K562 (cell line): Measurements from ENCODE around the gene PLK4. TPM values are rescaled to one million over a fixed set of nuclear protein-coding genes. Genes with fewer than 3 reads are reported as not detected.
A peak's percentile ranks its signal among the peaks of the same experiment; 100 is the strongest.

Experiments used
- CBFA2T3 ChIP-seq: fragments of 450-650 bp; IDR thresholded peaks from 2 replicates; pipeline ENCODE4 v1.6.1; 2017
- CTBP1 ChIP-seq: fragments of 450-650 bp; IDR thresholded peaks from 2 replicates; pipeline ENCODE4 v1.6.1; 2016; ENCODE audit warnings: borderline replicate concordance
- DPF2 ChIP-seq: fragments of 450-650 bp; IDR thresholded peaks from 2 replicates; pipeline ENCODE4 v1.6.1; 2016
- EP300 ChIP-seq: IDR thresholded peaks from 2 replicates; pipeline ENCODE4 v1.6.1; 2012; ENCODE audit warnings: low read length, improper control_type of control experiment
- EP400 ChIP-seq: fragments of 450-650 bp; IDR thresholded peaks from 2 replicates; pipeline ENCODE4 v1.6.1; 2017; ENCODE audit warnings: antibody characterized with exemption, mild to moderate bottlenecking, moderate library complexity
- KDM1A ChIP-seq, 2 experiments: fragments of 450-650 bp; IDR thresholded peaks; 2 replicates each; pipeline ENCODE4 v1.6.1; 2016; ENCODE audit warnings: mild to moderate bottlenecking in 2 of 2
- LCOR ChIP-seq: sonication (generic); formaldehyde crosslinking; IDR thresholded peaks from 2 replicates; pipeline ENCODE4 v1.8.0; 2022; ENCODE audit warnings: mild to moderate bottlenecking, missing genetic modification reagents
- MYC ChIP-seq, 2 experiments: fragments of 250-450 bp in 1 of 2; sonication (Bioruptor Pico) in 1 of 2; IDR thresholded peaks; 2 replicates each; pipeline versions ENCODE4 v1.5.1 to v1.6.1; 2012 to 2021; ENCODE audit warnings: low read depth in 2 of 2, borderline replicate concordance in 1 of 2, improper control_type of control experiment in 1 of 2, low read length in 1 of 2, mild to moderate bottlenecking in 1 of 2, moderate library complexity in 1 of 2
- POLR2AphosphoS5 ChIP-seq: IDR thresholded peaks from 2 replicates; pipeline ENCODE4 v1.6.1; 2011; ENCODE audit warnings: mild to moderate bottlenecking, low read depth, low read length, moderate library complexity; ENCODE audit not compliant: control insufficient read depth, insufficient read depth
- TAL1 ChIP-seq: fragments of 450-650 bp; IDR thresholded peaks from 2 replicates; pipeline ENCODE4 v1.6.1; 2016; ENCODE audit warnings: mild to moderate bottlenecking
- TCF3 ChIP-seq: sonication (generic); formaldehyde crosslinking; IDR thresholded peaks from 2 replicates; pipeline ENCODE4 v1.4.0; 2020; ENCODE audit warnings: mild to moderate bottlenecking, missing genetic modification reagents
- TRIM24 ChIP-seq, 2 experiments: fragments of 450-650 bp; IDR thresholded peaks; 2 replicates each; pipeline ENCODE4 v1.6.1; 2016
- ZNF764 ChIP-seq: fragments of 250-450 bp; sonication (Bioruptor Pico); IDR thresholded peaks from 2 replicates; pipeline ENCODE4 v1.4.0; 2020; ENCODE audit warnings: low read depth, mild to moderate bottlenecking, moderate library complexity
- polyA plus RNA-seq, 8 experiments: library from polyadenylated mRNA; depleted of rRNA in 4 of 8; stranded (reverse) in 5 of 8; unstranded in 3 of 8; fragments of >200 nt; fragmentation: Nextera tagmentation in 2 of 8; fragmentation: Illumina TruSeq in 1 of 8; extraction: Ambion mirVana in 2 of 8; extraction: Trizol in 1 of 8; gene quantifications; 2 replicates each; pipeline versions ENCODE4 v1.2.1 to v1.2.3, GENCODE V29; 2011 to 2014; ENCODE audit warnings: inconsistent platforms in 1 of 8, missing spikeins in 1 of 8
- total RNA-seq, 7 experiments: library from RNA; depleted of rRNA in 6 of 7; stranded (reverse); fragments of >200 nt in 6 of 7; fragmentation: Illumina TruSeq in 2 of 7; extraction: Trizol in 2 of 7; gene quantifications; 2 replicates each; pipeline versions ENCODE4 v1.2.1 to v1.2.3, GENCODE V29; 2011 to 2021; ENCODE audit warnings: low replicate concordance in 1 of 7
- TF ChIP-seq, protein P1 (sequence below): fragments of 450-650 bp; IDR thresholded peaks from 2 replicates; pipeline ENCODE4 v1.6.1; 2018; ENCODE audit not compliant: partially characterized antibody
- TF ChIP-seq, protein P2 (sequence below), 2 experiments: fragments of 450-650 bp; conservative IDR thresholded peaks; 2 replicates each; pipeline ENCODE4 v1.6.1; 2017; ENCODE audit warnings: mild to moderate bottlenecking in 2 of 2, moderate library complexity in 2 of 2
- TF ChIP-seq, protein P3 (sequence below): sonication (generic); formaldehyde crosslinking; IDR thresholded peaks from 2 replicates; pipeline ENCODE4 v1.8.0; 2023; ENCODE audit warnings: missing genetic modification reagents, mild to moderate bottlenecking, borderline replicate concordance

PLK4 gene
- total and polyA plus RNA-seq, 9 of the 15 experiments (the other 6 are each of a cell fraction or from before 2014, with no cell fraction given) = 16.2 to 95.3 (median 54.3) TPM

DNA sequence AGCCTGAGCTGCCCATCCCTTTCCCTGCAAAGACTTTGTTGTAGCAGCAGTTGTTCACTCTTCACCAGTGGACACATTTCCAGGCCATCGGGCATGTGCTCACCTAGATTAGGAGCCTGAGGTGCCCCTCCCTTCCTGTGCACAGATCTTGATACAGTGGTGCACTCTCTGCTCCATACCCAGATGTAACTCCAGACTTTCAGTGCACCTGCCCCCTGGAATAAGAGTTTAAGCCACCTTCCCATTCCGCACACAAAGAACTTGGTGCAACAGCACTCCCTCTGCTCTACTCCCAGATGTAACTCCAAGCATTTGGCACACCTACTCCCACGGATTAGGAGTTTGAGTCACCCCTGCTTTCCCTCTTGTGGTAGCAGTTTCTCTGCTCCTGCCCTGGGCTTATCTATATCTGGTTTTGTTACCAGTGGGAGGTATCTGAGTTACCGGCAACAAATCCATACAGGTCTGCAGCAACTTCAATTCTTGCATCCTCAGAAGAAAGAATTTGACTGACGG, 36.0 kb upstream of the PLK4 start (continued):
- TF ChIP-seq, protein P1, sequence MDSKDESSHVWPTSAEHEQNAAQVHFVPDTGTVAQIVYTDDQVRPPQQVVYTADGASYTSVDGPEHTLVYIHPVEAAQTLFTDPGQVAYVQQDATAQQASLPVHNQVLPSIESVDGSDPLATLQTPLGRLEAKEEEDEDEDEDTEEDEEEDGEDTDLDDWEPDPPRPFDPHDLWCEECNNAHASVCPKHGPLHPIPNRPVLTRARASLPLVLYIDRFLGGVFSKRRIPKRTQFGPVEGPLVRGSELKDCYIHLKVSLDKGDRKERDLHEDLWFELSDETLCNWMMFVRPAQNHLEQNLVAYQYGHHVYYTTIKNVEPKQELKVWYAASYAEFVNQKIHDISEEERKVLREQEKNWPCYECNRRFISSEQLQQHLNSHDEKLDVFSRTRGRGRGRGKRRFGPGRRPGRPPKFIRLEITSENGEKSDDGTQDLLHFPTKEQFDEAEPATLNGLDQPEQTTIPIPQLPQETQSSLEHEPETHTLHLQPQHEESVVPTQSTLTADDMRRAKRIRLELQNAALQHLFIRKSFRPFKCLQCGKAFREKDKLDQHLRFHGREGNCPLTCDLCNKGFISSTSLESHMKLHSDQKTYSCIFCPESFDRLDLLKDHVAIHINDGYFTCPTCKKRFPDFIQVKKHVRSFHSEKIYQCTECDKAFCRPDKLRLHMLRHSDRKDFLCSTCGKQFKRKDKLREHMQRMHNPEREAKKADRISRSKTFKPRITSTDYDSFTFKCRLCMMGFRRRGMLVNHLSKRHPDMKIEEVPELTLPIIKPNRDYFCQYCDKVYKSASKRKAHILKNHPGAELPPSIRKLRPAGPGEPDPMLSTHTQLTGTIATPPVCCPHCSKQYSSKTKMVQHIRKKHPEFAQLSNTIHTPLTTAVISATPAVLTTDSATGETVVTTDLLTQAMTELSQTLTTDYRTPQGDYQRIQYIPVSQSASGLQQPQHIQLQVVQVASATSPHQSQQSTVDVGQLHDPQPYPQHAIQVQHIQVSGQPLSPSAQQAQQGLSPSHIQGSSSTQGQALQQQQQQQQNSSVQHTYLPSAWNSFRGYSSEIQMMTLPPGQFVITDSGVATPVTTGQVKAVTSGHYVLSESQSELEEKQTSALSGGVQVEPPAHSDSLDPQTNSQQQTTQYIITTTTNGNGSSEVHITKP = peak; percentile 13
- TF ChIP-seq CBFA2T3 (peak; percentile 75), CTBP1 (peak; percentile 16; the same call in 1 of the 2 replicates), DPF2 (peak; percentile 71), EP400 (peak; percentile 16; the same call in 1 of the 2 replicates), ZNF764 (CRISPR knock-in tag) (no peak), MYC (IDR thresholded peaks at IDR 0.05; ENCODE audit: low read depth, low read length) (no peak), MYC (CRISPR knock-in tag; IDR thresholded peaks at IDR 0.05; ENCODE audit: borderline replicate concordance, low read depth) (no peak), TAL1 (peak; percentile 56), TRIM24 (IDR thresholded peaks at IDR 0.05) (0 out of 4 replicates have a peak, but pooled peaks of 1 of the 2 experiments have one; percentile 28), EP300 (peak; percentile 17; the same call in 1 of the 2 replicates), POLR2AphosphoS5 (0 out of 2 replicates have a peak, but pooled peaks have one; percentile 32), LCOR (CRISPR knock-in tag) (0 out of 2 replicates have a peak, but pooled peaks have one; percentile 23), TCF3 (CRISPR knock-in tag) (peak; percentile 67), KDM1A (IDR thresholded peaks at IDR 0.05) (0 out of 4 replicates have a peak, but pooled peaks of 1 of the 2 experiments have one; percentile 13)
- TF ChIP-seq, protein P2, sequence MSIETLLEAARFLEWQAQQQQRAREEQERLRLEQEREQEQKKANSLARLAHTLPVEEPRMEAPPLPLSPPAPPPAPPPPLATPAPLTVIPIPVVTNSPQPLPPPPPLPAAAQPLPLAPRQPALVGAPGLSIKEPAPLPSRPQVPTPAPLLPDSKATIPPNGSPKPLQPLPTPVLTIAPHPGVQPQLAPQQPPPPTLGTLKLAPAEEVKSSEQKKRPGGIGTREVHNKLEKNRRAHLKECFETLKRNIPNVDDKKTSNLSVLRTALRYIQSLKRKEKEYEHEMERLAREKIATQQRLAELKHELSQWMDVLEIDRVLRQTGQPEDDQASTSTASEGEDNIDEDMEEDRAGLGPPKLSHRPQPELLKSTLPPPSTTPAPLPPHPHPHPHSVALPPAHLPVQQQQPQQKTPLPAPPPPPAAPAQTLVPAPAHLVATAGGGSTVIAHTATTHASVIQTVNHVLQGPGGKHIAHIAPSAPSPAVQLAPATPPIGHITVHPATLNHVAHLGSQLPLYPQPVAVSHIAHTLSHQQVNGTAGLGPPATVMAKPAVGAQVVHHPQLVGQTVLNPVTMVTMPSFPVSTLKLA (conservative IDR thresholded peaks at IDR 0.05) = 0 out of 4 replicates have a peak, but pooled peaks of 1 of the 2 experiments have one; percentile 16
- TF ChIP-seq, protein P3, sequence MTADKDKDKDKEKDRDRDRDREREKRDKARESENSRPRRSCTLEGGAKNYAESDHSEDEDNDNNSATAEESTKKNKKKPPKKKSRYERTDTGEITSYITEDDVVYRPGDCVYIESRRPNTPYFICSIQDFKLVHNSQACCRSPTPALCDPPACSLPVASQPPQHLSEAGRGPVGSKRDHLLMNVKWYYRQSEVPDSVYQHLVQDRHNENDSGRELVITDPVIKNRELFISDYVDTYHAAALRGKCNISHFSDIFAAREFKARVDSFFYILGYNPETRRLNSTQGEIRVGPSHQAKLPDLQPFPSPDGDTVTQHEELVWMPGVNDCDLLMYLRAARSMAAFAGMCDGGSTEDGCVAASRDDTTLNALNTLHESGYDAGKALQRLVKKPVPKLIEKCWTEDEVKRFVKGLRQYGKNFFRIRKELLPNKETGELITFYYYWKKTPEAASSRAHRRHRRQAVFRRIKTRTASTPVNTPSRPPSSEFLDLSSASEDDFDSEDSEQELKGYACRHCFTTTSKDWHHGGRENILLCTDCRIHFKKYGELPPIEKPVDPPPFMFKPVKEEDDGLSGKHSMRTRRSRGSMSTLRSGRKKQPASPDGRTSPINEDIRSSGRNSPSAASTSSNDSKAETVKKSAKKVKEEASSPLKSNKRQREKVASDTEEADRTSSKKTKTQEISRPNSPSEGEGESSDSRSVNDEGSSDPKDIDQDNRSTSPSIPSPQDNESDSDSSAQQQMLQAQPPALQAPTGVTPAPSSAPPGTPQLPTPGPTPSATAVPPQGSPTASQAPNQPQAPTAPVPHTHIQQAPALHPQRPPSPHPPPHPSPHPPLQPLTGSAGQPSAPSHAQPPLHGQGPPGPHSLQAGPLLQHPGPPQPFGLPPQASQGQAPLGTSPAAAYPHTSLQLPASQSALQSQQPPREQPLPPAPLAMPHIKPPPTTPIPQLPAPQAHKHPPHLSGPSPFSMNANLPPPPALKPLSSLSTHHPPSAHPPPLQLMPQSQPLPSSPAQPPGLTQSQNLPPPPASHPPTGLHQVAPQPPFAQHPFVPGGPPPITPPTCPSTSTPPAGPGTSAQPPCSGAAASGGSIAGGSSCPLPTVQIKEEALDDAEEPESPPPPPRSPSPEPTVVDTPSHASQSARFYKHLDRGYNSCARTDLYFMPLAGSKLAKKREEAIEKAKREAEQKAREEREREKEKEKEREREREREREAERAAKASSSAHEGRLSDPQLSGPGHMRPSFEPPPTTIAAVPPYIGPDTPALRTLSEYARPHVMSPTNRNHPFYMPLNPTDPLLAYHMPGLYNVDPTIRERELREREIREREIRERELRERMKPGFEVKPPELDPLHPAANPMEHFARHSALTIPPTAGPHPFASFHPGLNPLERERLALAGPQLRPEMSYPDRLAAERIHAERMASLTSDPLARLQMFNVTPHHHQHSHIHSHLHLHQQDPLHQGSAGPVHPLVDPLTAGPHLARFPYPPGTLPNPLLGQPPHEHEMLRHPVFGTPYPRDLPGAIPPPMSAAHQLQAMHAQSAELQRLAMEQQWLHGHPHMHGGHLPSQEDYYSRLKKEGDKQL (CRISPR knock-in tag) = no peak
